ENCODE data around the gene SARNP. TPM values are rescaled to one million over a fixed set of nuclear protein-coding genes. Genes with fewer than 3 reads are reported as not detected.

The SARNP gene
- total and polyA plus RNA-seq, 9 of the 15 experiments (the other 6 are each of a cell fraction or from before 2014, with no cell fraction given) = 70.1 to 400 (median 198) TPM

GRCh38 chr12:55727643-55728185 lies 89.8 kb downstream of the SARNP start (continued):
- no peak for TF ChIP-seq ZNF668 (CRISPR knock-in tag; IDR thresholded peaks at IDR 0.05)
- TF ChIP-seq ELK3 (CRISPR knock-in tag; IDR thresholded peaks at IDR 0.05) = no peak
- TF ChIP-seq EGR1 (conservative IDR thresholded peaks at IDR 0.05) = peak; percentile 87
- TF ChIP-seq NBN (IDR thresholded peaks at IDR 0.05; ENCODE audit: low read depth) = peak; percentile 9; the same call in 1 of the 2 replicates
- no peak for TF ChIP-seq BRCA1 (IDR thresholded peaks at IDR 0.05)
- no peak for TF ChIP-seq BRCA1 (CRISPR knock-in tag; IDR thresholded peaks at IDR 0.05)

DNA sequence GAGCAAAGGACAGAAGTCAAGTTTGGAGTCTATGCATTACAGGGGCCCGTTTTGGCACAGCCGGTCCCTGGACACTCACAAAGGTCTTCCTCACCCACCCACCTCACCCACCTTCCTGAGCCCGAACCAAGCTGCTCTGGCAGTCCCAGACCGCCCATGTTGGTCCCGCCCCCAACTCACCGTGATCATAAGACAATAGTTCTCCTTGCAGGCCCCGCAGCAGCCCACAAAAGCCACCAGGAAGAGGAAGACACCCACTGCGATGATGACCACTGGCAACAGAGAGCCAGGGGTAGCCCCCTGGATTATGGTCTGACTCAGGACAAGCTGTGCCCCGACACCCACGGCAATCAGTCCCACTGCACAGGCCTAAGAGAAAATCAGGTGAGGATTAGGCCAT lies 90.6 kb downstream of the SARNP start:
- intact Hi-C loops (cut with micrococcal nuclease) (no loop called here), in situ Hi-C loops (cut with MboI) (no loop called here)
- ChIA-PET CTCF (ENCODE audit: low intra/inter-chr PET ratio) (no interaction called here), POLR2A (interaction anchor here (0.7 to 1.0 kb wide), 3 partner anchors 9 to 27 kb away, joined by 3 to 5 read pairs (median 3); no protein-coding TSS in a partner anchor)
- ATAC-seq = no peak
- Histone ChIP-seq H3K27me3 (ENCODE audit: control insufficient read depth in 2 of 2, insufficient read depth in 2 of 2, low read length in 2 of 2) (no peaks in the 10 kb centered on the region), H3K79me2 (ENCODE audit: control insufficient read depth, insufficient read depth, low read length) (peaks cover 28% of the 10 kb centered on the region), H2AFZ (ENCODE audit: low read depth, low read length) (no peak overlapping the region), H3K27ac (ENCODE audit: extremely low read depth, low read depth, low read length) (peak overlapping the region; percentile 97; the same call in 2 of the 3 replicates), H3K4me2 (ENCODE audit: insufficient read depth, low read length) (peak overlapping the region; percentile 95), H3K9me3 (replicated peaks; ENCODE audit: control insufficient read depth, insufficient read depth, low read depth, low read length) (no peaks in the 10 kb centered on the region), H3K9ac (ENCODE audit: insufficient read depth in 1 of 2, low read depth in 2 of 2, low read length in 2 of 2) (peak overlapping the region; percentile 94 to 97), H3K36me3 (ENCODE audit: control insufficient read depth, insufficient read depth, low read length) (peaks cover 42% of the 10 kb centered on the region), H3K4me1 (replicated peaks in 1 of 2; ENCODE audit: control insufficient read depth in 2 of 2, insufficient read depth in 2 of 2, low read length in 2 of 2) (peaks cover 22 to 43% of the 10 kb centered on the region in 2 experiments; a peak in 4 of 5 replicates), H4K20me1 (replicated peaks; ENCODE audit: control insufficient read depth, insufficient read depth, low read length) (peaks cover 22% of the 10 kb centered on the region; the same call in 1 of the 2 replicates), H3K9me1 (ENCODE audit: control insufficient read depth, insufficient read depth, low read length) (no peaks in the 10 kb centered on the region), H3K4me3 (peak overlapping the region; percentile 69; the same call in 1 of the 2 replicates)
- WGBS (ENCODE audit: insufficient coverage, low coverage, missing lambda C conversion rate) = 24% methylated on average over 10 of the region's 10 CpGs
- no TSS peak for BruUV-seq (replicated peaks)
- DNase-seq (ENCODE audit: extremely low read depth in 1 of 4, low spot score in 3 of 4) = no peak
- FAIRE-seq = no peak
- TF ChIP-seq BACH1 (tag; IDR thresholded peaks at IDR 0.05) (no peak), POLR2G (IDR thresholded peaks at IDR 0.05; ENCODE audit: low read depth, low read length) (0 out of 2 replicates have a peak, but pooled peaks have one; percentile 21), HOXB6 (CRISPR knock-in tag; IDR thresholded peaks at IDR 0.05; ENCODE audit: borderline replicate concordance) (no peak), ZNF280A (IDR thresholded peaks at IDR 0.05; ENCODE audit: low read depth, partially characterized antibody) (no peak), GTF2E2 (tag; IDR thresholded peaks at IDR 0.05) (no peak), ZBTB7A (IDR thresholded peaks at IDR 0.05; ENCODE audit: borderline replicate concordance, control insufficient read depth, low read depth, low read length) (no peak), RBFOX2 (IDR thresholded peaks at IDR 0.05; ENCODE audit: low read depth, low read length) (0 out of 2 replicates have a peak, but pooled peaks have one; percentile 39), RBM39 (optimal IDR thresholded peaks at IDR 0.05; ENCODE audit: low read depth, low read length) (no peak), POLR2AphosphoS5 (IDR thresholded peaks at IDR 0.05; ENCODE audit: control insufficient read depth, insufficient read depth, low read depth, low read length) (no peak), MXI1 (IDR thresholded peaks at IDR 0.05; ENCODE audit: low read depth, low read length) (no peak), ZNF165 (CRISPR knock-in tag; IDR thresholded peaks at IDR 0.05; ENCODE audit: borderline replicate concordance) (no peak), KAT8 (IDR thresholded peaks at IDR 0.05; ENCODE audit: low read depth) (no peak)
- TF ChIP-seq, protein P1, sequence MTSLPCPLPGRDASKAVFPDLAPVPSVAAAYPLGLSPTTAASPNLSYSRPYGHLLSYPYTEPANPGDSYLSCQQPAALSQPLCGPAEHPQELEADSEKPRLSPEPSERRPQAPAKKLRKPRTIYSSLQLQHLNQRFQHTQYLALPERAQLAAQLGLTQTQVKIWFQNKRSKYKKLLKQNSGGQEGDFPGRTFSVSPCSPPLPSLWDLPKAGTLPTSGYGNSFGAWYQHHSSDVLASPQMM (CRISPR knock-in tag; IDR thresholded peaks at IDR 0.05) = no peak

All from K562 (cell line).